ENCODE data around the gene OSBPL5.

OSBPL5 gene

GRCh38 chr11:3133261-3134217 lies 31.6 kb downstream of the OSBPL5 start:
- no peak for DNase-seq

DNA sequence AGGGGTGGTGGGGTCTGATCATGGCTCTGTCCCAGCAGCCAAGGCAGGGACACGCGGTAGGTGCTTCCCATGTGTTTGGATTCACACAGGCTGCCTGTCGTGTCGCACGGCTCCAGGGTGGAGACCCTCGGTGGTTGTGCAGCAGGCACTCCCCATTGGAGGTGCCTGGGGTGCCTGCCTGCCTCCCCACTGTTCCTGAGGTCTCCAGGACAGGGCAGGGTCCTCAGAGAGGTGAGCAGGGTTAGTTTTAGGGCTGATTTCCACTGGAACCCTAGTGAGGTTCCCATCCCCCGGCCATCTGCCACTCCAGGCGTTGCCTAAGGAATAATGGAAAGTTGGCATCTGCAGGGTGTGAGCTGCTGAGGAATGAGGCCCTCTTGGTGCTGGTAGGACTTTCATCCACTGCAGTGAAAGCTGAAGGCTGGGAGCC lies 32.3 kb downstream of the OSBPL5 start:
- no peak for DNase-seq

- DNase-seq = no peak
These were observed 32.8 kb downstream of the OSBPL5 start for GRCh38 chr11:3132271-3132781.

GRCh38 chr11:3131330-3131941 lies 33.7 kb downstream of the OSBPL5 start:
- no peak for DNase-seq

- no peak for DNase-seq
These were observed 34.6 kb downstream of the OSBPL5 start for GRCh38 chr11:3130269-3131071.

DNA sequence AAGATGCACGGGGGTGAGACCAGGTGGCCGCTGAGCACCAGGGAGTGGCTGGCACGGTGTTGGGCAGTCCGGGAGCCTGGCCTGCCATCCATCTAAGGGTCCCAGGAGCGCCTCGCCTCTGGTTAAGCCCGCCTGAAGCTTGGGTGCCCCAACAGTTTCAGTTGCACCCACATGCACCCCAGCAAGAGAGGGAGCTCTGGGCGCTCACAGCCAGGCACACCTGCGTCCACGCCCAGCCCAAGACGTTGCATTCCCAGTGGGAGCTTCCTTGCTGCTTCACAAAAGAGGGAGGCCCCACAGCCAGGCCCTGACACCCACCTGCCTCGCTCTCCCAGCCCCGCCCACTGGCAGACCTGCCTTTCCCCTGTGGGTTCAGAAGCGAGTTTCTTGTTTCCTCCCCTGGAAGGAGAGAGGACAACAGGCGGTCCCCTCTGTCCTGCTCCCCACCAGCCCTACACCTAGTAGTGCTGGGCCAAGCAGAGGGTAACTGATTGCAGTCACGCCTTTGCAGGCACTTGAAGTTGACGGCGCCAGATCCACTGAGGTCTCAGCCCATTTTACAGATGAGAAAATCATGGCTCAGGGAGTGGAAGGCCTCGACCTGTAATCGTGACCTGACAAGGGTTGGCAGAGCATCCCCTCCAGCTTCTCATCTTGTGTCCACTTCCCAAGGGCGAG lies 35.4 kb downstream of the OSBPL5 start:
- no peak for DNase-seq

DNA sequence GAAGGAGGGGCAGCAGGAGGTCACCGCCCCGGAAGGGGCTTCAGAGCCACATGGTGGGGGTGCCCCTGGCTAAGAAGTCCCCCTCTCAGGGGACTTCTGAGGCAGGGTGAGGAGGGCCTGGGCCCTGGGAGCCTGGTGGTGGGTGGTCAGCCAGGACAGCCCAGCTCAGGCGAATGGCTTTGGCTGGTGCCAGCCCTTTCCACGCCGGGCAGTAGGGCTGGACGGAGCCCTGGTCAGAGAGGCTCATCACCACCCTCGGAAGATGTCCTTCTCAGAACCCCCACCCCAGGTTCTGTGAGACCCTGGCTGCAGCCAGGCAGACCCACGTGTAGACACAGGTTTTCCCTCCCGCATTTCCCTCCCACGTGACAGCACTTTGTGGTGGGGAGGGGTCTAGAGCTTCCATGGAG lies 35.9 kb downstream of the OSBPL5 start:
- DNase-seq = no peak

DNA sequence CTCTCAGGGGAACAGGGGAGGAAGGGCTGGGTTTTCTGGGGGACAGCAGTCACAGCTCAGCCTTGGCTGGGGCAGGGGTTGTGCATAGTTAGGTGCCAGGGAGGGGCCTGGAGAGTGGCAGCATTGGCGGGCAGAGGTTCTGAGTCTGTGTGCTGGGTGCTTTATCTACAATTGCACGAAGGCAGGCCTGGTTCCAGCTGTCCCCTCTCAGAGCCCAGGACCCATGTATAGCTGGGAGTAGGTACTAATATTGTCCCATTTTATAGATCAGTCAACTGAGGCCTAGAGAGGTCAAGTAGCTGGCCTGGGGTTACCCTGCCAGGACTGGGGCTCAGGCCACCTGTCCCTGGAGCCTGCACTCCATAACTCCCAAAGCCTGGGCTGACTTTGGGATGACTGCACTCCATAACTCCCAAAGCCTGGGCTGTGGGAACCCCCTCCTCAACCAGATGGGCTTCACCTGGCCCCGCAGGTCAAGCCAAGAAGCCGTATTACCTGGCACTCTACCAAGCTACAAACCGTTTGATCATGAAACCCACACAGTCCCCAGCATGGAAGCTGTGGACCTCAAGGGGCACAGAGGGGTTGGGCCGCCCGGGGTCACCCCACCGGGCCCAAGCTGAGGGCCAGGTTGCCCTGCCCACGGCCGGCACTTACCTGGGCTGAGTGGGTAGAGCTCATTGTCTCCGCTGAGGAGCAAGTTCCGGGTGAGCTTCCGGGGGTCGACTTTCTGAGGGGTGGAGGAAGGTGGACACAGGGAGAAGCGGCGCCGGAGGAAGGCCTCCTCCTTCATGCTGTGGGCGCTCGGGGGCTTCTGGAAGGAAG lies 36.5 kb downstream of the OSBPL5 start:
- no peak for DNase-seq

DNA sequence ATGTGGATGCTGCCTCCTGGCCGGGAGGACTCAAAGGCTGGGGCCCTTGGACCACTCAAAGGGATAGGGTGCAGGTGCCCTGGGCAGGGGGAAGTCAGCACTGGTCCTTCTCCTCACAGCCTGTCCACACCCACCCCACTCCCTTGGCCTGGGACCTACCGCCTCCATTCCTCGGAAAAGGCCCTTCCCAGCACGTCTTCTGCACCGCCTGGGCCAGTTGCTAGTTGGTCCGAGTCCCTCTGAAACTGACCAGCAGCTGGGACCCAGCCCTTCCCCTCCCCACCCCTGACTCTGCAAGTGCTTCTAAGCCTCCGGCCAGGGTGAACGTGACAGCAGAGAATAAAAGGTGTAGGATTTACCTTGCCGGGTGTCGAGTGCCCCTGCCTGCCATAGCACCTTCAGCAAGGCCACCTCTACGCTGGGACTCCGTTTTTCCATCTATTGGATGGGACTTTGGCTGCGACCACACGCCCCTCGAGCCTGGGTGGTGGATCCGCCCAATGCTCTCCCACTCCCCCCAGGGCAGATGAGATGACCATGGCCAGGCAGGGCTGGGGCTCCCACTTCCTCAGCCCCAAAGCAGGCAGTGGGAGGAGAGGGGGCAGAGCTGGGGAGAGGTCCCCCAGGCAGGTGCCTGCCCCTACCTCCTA lies 37.3 kb downstream of the OSBPL5 start:
- DNase-seq = no peak

DNA sequence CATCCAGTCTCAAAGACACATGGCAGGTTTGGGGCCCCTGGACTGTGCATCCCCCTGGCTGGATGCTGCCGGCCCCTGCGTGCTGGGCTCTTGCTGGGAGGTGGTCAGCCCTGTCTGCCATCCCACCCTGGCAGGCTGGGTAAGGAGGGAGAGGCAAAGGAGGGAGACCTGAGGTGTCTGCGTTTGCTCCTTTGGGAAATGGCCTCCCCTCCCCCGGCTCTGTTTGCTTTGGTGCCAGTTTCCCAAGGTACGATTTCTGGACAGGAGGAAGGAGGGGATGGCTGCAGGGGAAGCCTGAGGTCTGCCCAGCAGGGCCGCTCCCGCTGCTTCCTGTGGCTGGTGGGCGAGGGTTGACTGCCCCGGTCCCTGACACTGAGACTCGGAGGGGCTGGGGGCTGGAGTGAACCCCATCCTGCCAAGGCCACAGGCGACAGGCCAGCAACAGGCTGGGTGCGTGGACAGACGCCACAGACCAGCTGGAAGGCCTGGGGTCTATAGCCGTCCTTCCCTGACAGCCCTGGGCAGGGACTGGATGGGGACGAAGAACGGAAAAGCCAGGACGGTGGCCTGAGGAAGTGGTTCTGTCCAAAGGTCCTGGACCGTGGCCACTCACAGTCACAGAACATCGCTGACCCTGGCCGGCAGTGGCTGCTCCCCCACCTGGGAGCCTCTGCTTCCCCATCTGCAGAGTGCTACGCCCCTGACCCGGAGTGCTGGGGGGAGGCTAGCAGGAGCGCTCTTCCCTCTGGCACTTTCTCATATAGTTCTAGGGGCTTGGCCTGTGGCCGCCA lies 38.0 kb downstream of the OSBPL5 start:
- no peak for DNase-seq

DNA sequence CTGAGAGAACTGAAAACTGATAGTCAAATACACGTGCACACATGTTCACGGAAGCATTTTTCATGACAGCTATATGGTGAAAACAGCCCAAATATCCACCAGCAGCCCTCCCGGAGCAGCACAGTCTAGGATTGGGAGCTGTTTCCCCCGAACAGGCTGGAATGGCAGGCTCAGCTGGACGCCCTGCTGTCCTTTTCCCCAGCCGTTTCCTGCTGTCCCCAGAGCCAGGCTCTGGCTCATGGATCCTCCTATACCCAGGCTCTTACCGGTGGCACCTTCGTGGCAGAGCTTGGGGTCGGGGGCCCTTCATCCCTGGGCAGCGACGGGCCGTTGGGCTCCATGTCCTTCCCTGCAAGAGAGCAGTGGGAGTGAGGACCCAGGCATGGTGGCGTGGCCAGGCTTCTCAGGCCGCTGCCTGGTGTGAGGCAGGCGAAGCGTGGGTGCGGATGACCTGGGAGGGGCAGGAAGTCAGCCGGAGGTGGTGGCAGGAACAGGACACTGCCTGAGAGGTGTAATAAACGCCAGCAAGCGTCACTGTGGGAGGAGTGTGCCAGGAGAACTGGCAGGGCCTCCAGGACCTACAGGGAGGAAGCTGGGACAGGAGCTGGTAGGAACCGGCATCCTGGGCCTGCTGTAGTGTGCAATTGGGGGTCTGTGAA lies 38.8 kb downstream of the OSBPL5 start:
- no peak for DNase-seq

GRCh38 chr11:3124821-3125220 lies 40.3 kb downstream of the OSBPL5 start:
- no peak for DNase-seq

DNA sequence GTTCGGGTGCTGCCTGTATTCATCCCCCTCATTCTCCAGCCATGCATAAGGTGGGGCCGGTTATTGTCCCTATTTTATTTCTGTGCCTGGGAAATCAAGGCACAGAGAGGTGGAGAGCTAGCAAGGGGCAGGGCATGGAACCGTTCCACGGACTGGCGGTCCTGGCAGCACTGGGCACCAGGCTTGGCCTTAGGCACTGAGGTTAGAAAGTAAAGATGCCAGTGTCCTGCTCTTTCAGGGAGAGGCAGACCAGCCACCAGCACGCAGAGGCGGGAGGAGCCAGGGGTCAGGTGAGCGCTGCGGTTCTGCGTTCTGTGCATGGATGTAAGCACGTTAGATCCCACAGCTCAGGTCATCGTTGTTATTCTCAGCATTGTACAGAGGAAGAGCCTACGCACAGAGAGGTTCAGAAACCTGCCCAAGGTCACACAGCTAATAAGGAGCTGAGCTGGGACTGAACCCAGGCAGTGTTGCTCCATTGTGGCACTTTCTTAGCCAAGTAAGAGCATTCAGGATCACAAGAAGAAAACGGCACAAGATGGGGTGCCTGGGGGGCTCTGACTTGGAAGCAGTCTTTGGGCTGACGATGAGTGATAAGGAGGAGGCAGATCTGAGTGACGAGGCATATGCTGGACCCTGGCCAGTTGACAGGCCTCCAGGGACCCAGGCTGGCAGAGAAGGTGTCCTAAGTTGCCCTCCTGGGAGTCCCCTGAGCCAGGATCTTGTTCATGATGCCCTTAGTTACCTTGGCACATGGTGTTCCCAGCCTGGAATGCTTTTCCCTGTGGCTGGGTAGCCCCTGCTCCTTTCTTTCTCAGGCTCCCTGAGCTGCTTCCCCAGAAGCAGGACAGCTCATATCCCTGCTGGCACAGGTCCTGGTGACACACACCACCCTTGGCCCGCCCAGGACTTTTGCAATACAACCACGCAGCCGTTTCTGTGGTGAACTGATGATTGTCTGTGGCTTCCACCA lies 41.1 kb downstream of the OSBPL5 start:
- no peak for DNase-seq

DNA sequence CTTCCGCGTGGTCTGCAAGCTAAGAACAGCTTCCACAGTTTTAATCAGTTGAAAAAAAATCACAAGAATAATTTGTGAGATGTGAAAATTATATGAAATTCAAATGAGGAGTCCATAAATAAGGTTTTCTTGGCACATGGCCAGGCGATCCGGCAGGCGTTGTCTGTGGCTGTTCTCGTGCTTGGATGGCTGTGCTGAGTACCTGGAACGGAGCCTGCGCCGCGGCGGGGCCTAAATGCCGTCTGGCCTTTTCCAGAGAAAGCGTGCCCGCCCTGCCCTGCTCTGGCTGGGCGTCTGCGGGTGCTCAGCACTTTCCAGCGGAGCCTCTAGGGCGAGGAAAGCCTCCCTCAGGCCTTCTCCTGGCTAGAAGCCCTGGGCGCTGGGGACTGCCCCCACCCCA lies 41.8 kb downstream of the OSBPL5 start:
- no peak for DNase-seq

DNA sequence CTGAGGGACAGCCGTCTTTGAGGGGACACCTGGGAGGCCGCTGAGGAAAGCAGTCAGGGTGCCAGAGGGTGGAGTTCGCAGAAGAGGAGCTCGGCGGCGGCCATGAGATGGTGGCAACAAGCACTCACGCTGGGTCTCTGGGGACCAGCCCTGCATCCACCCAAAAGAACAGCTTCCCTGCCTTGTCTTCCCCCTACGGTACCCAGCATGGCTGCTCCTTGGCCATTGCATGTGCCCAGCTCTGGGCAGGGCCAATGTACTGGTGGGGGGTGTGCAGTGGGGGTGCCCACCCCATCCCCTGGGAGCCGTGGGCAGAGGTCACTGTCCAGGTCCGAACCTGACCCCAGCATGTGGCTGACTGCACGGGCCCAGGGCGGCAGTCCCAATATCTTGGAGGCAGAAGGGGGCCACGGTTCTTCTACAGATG lies 42.3 kb downstream of the OSBPL5 start:
- no peak for DNase-seq

DNA sequence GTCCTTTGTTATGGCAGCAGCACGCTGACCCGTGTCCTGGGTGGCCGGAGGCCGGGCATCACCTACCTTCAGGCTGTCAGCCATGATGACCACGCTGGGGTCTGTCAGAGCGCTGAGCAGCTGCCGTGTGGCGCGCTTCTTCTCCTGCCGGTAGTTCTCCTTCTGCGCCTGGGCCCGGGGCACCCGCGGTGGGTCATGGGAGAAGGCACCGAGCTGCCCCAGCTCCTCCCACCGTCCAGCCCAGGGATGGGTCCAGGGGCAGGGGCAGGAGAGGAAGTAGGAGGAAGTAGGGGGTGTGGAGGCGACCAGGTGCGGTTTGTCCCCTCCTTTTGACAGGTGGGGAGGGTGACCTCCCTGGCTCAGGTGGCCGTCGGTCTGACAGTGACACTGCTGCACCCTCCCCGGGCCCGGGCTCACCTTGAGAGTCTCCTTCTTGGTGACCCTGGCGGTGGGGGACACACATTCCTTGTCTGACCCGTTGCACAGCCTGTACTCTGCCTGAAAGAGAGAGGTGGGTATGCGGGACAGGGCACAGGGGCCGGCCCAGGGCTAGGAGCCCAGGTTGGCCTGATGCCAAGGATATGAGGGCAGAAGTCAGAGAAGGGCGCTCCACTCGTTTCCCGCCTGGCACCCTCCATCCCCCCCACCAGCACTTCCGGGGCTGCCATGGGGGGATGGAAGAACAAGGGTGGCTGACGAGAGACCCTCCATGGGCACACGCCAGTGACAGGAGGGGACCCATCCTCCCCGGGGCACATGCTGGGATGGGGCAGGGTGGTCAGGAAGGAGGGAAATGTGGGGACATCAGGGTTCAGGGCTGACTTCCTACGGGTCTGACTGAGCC lies 43.0 kb downstream of the OSBPL5 start:
- no peak for DNase-seq

DNA sequence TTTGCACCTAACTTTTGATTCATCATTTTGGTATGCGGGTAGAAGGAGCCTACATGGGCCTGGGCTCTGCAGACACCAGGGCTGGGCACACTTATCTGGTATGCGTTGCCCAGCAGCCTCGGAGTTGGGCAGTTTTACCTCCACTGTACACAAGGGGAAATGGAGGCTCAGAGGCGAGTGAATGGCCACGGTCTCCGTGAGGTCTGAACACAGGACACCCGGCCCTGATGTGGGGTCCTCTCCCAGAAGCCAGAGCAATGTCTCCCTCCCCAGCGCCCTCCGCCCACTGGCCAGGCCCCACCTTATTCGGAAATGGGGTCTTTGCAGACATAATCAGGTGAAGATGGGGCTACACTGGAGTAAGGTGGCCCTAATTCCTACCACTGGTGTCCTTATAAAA lies 43.7 kb downstream of the OSBPL5 start:
- DNase-seq = no peak

Data from stimulated activated CD4-positive, alpha-beta T cell treated with anti-CD3 and anti-CD28 coated beads, Interleukin-15, amount 100 ng/mL, for 24 hours (primary cell).